ENCODE measurements around the gene CDRT4. TPM values are rescaled to one million over a fixed set of nuclear protein-coding genes. Genes with fewer than 3 reads are reported as not detected.

Gene CDRT4
- total and polyA plus RNA-seq, 10 of the 15 experiments (the other 5 are each of a cell fraction or from before 2014, with no cell fraction given): 0.11 to 1.3 (median 0.51) TPM; not detected in 3

DNA sequence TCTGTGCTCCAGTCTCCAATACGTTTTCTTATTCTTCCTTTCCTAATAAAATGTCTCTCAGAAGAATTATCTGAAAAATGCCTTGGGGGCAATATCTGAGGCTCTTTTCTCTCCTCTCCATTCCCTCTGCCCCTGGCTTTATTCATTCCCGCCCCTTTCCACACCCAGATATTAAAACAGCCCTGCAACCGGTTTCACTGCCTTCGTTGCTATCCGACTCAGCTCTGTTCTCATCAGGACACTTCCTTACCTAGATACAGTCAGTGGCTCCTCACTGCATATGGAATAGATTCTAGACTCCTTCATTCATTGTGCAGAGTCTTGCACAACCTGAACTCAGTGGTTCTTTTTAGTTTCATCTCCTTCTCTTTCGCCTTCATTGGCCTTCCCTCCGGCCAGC, 74.0 kb downstream of the CDRT4 start (continued):
- TF ChIP-seq SMAD5 (IDR thresholded peaks at IDR 0.05; ENCODE audit: low read depth): no peak
- TF ChIP-seq, protein P1, sequence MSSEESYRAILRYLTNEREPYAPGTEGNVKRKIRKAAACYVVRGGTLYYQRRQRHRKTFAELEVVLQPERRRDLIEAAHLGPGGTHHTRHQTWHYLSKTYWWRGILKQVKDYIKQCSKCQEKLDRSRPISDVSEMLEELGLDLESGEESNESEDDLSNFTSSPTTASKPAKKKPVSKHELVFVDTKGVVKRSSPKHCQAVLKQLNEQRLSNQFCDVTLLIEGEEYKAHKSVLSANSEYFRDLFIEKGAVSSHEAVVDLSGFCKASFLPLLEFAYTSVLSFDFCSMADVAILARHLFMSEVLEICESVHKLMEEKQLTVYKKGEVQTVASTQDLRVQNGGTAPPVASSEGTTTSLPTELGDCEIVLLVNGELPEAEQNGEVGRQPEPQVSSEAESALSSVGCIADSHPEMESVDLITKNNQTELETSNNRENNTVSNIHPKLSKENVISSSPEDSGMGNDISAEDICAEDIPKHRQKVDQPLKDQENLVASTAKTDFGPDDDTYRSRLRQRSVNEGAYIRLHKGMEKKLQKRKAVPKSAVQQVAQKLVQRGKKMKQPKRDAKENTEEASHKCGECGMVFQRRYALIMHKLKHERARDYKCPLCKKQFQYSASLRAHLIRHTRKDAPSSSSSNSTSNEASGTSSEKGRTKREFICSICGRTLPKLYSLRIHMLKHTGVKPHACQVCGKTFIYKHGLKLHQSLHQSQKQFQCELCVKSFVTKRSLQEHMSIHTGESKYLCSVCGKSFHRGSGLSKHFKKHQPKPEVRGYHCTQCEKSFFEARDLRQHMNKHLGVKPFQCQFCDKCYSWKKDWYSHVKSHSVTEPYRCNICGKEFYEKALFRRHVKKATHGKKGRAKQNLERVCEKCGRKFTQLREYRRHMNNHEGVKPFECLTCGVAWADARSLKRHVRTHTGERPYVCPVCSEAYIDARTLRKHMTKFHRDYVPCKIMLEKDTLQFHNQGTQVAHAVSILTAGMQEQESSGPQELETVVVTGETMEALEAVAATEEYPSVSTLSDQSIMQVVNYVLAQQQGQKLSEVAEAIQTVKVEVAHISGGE (CRISPR knock-in tag; IDR thresholded peaks at IDR 0.05): no peak
- TF ChIP-seq, protein P2, sequence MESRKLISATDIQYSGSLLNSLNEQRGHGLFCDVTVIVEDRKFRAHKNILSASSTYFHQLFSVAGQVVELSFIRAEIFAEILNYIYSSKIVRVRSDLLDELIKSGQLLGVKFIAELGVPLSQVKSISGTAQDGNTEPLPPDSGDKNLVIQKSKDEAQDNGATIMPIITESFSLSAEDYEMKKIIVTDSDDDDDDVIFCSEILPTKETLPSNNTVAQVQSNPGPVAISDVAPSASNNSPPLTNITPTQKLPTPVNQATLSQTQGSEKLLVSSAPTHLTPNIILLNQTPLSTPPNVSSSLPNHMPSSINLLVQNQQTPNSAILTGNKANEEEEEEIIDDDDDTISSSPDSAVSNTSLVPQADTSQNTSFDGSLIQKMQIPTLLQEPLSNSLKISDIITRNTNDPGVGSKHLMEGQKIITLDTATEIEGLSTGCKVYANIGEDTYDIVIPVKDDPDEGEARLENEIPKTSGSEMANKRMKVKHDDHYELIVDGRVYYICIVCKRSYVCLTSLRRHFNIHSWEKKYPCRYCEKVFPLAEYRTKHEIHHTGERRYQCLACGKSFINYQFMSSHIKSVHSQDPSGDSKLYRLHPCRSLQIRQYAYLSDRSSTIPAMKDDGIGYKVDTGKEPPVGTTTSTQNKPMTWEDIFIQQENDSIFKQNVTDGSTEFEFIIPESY (IDR thresholded peaks at IDR 0.05): no peak
- no peak for TF ChIP-seq SRF (IDR thresholded peaks at IDR 0.05; ENCODE audit: low read depth in 2 of 2, low read length in 2 of 2)
- no peak for TF ChIP-seq MTA3 (IDR thresholded peaks at IDR 0.05; ENCODE audit: borderline replicate concordance, low read length)

DNA sequence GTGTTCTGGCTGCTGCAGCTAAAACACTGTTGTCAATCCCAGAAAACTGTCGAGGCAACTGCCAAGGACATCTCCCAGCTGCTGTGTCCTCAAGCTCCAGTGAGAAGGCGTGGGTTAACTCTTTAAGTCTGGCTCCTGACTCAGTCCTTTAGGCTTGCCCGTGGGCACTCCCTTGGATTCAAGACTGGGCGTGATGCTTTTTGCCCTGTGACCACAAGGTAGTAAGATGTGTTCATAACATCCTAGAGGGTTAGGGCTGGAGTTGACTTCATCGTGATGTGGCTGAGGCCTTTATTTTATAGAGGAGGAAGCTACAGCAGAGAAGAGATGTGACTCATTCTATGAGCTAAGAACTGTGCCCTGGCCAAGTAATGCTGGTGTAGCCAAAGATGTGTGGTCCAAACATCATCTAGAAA, 75.1 kb downstream of the CDRT4 start:
- ATAC-seq (no peak), DNase-seq (ENCODE audit: low read depth, low spot score) (no peak), FAIRE-seq (no peak)
- BruUV-seq (replicated peaks): no TSS peak
- Histone ChIP-seq H3K36me3 (ENCODE audit: control insufficient read depth in 2 of 2, insufficient read depth in 2 of 2, low read length in 1 of 2) (no peaks in the 10 kb centered on the region), H3K27ac (ENCODE audit: control insufficient read depth, insufficient read depth) (no peak overlapping the region), H3K4me1 (ENCODE audit: control insufficient read depth, insufficient read depth, low read length) (no peaks in the 10 kb centered on the region), H3K9me3 (replicated peaks; ENCODE audit: control insufficient read depth, insufficient read depth, low read length) (no peaks in the 10 kb centered on the region), H3K4me2 (ENCODE audit: control insufficient read depth, insufficient read depth) (no peak overlapping the region), H3K9ac (ENCODE audit: control insufficient read depth, insufficient read depth, low read length) (no peak overlapping the region), H4K20me1 (ENCODE audit: control insufficient read depth, insufficient read depth) (no peaks in the 10 kb centered on the region), H2AFZ (ENCODE audit: control insufficient read depth, low read depth, low read length) (no peak overlapping the region), H3K27me3 (replicated peaks in 1 of 2; ENCODE audit: control insufficient read depth in 2 of 2, insufficient read depth in 2 of 2, low read length in 1 of 2) (no peaks in the 10 kb centered on the region), H3K79me2 (ENCODE audit: control insufficient read depth, insufficient read depth, low read length) (no peaks in the 10 kb centered on the region), H3K4me3 (no peak overlapping the region)
- in situ Hi-C loops (cut with MboI): no loop called here
- POLR2A ChIA-PET: no interaction called here
- no peak for TF ChIP-seq EP300 (IDR thresholded peaks at IDR 0.05; ENCODE audit: borderline replicate concordance in 1 of 2, control insufficient read depth in 1 of 2, low read depth in 2 of 2, low read length in 2 of 2)
- no peak for TF ChIP-seq TAF1 (IDR thresholded peaks at IDR 0.05; ENCODE audit: borderline replicate concordance, low read depth, low read length)
- TF ChIP-seq, protein P3, sequence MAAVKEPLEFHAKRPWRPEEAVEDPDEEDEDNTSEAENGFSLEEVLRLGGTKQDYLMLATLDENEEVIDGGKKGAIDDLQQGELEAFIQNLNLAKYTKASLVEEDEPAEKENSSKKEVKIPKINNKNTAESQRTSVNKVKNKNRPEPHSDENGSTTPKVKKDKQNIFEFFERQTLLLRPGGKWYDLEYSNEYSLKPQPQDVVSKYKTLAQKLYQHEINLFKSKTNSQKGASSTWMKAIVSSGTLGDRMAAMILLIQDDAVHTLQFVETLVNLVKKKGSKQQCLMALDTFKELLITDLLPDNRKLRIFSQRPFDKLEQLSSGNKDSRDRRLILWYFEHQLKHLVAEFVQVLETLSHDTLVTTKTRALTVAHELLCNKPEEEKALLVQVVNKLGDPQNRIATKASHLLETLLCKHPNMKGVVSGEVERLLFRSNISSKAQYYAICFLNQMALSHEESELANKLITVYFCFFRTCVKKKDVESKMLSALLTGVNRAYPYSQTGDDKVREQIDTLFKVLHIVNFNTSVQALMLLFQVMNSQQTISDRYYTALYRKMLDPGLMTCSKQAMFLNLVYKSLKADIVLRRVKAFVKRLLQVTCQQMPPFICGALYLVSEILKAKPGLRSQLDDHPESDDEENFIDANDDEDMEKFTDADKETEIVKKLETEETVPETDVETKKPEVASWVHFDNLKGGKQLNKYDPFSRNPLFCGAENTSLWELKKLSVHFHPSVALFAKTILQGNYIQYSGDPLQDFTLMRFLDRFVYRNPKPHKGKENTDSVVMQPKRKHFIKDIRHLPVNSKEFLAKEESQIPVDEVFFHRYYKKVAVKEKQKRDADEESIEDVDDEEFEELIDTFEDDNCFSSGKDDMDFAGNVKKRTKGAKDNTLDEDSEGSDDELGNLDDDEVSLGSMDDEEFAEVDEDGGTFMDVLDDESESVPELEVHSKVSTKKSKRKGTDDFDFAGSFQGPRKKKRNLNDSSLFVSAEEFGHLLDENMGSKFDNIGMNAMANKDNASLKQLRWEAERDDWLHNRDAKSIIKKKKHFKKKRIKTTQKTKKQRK (IDR thresholded peaks at IDR 0.05; ENCODE audit: low read depth, low read length): no peak
- TF ChIP-seq NFXL1 (IDR thresholded peaks at IDR 0.05; ENCODE audit: borderline replicate concordance): no peak
- intact Hi-C loops (cut with micrococcal nuclease; ENCODE audit: unreplicated experiment): loop anchor here (10.0 kb wide), 1 partner anchor 58 kb away; no protein-coding TSS in a partner anchor
- SMC1A ChIA-PET (ENCODE audit: uncharacterized antibody, unreplicated experiment): no interaction called here
- CTCF ChIA-PET: no interaction called here
- 0% methylated on average over 5 of the region's 5 CpGs for WGBS (ENCODE audit: insufficient coverage, insufficient replicate concordance, low lambda C conversion rate, missing lambda C conversion rate)
- RAD21 ChIA-PET (ENCODE audit: unreplicated experiment): no interaction called here
